Lower leg skin (tissue), 4 donors: ENCODE data around the gene TSPAN33. TPM values are rescaled to one million over a fixed set of nuclear protein-coding genes. Genes with fewer than 3 reads are reported as not detected.

Source experiments
- DNase-seq, 2 donors: peaks; one replicate each; pipeline ENCODE4 v3.0.0-alpha.2; 2019; ENCODE audit warnings: low spot score in 2 of 2
- H3K4me3 ChIP-seq: fragments of 200-600 bp; sonication (generic); 2 replicates; pipeline ENCODE4 v1.5.1; 2017; ENCODE audit warnings: mild to moderate bottlenecking, low read depth; ENCODE audit not compliant: poor library complexity, severe bottlenecking
- POLR2A ChIP-seq, 2 donors: fragments of 450-650 bp; IDR thresholded peaks; one replicate each; pipeline ENCODE4 v1.6.1; 2016 to 2017; ENCODE audit warnings: antibody characterized with exemption in 2 of 2, mild to moderate bottlenecking in 1 of 2, moderate library complexity in 1 of 2
- WGBS, 2 donors: methylation state at CpG; one replicate each; pipeline ENCODE4 v1.1.5; 2018; 5-methylcytosine and 5-hydroxymethylcytosine counted together
- intact Hi-C: fragments of 100-400 bp; cut with DNase I; formaldehyde crosslinking; loops from one replicate; pipeline ENCODE4 v1.15.0; 2023; ENCODE audit warnings: low total_unique reads
- total RNA-seq, 4 donors: library from RNA; depleted of rRNA; stranded (reverse); fragments of >200 nt; gene quantifications; one replicate each; pipeline ENCODE4 v1.1.0, GENCODE V29; 2016
- TF ChIP-seq, protein P1 (sequence below), 3 donors: fragments of 450-650 bp; IDR thresholded peaks; one replicate each; pipeline ENCODE4 v1.5.1; 2016; ENCODE audit warnings: antibody characterized with exemption in 3 of 3, mild to moderate bottlenecking in 3 of 3, moderate library complexity in 2 of 3

TSPAN33 gene
- total RNA-seq, 4 donors from 2014 or later: 7.4 to 13.4 (median 9.9) TPM

DNA sequence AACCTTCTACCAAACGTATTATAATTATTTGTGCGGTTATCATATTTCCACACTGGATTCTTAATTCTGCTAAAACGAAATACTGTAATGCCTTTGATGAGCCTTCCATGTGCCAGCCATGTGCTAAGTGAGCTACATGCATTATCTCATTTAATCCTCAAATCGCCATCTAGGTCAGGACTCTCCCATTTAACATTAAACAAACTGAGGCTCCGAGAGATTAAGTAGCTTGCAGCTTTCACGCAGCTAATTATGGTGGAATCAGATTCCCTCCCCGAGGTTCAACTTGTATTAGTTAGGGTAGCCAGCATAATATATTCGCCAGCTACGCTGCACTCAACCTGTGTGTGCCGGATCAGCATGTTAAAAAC lies 798 bp upstream of the TSPAN33 start:
- intact Hi-C loops: no loop called here
- WGBS, 2 donors: 46 to 49% methylated on average over 10 of the region's 10 CpGs
- TF ChIP-seq POLR2A (IDR thresholded peaks at IDR 0.05): no peak
- TF ChIP-seq, protein P1, sequence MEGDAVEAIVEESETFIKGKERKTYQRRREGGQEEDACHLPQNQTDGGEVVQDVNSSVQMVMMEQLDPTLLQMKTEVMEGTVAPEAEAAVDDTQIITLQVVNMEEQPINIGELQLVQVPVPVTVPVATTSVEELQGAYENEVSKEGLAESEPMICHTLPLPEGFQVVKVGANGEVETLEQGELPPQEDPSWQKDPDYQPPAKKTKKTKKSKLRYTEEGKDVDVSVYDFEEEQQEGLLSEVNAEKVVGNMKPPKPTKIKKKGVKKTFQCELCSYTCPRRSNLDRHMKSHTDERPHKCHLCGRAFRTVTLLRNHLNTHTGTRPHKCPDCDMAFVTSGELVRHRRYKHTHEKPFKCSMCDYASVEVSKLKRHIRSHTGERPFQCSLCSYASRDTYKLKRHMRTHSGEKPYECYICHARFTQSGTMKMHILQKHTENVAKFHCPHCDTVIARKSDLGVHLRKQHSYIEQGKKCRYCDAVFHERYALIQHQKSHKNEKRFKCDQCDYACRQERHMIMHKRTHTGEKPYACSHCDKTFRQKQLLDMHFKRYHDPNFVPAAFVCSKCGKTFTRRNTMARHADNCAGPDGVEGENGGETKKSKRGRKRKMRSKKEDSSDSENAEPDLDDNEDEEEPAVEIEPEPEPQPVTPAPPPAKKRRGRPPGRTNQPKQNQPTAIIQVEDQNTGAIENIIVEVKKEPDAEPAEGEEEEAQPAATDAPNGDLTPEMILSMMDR (IDR thresholded peaks at IDR 0.05): no peak
- no peak for DNase-seq
- H3K4me3 ChIP-seq: no peak overlapping the region

DNA sequence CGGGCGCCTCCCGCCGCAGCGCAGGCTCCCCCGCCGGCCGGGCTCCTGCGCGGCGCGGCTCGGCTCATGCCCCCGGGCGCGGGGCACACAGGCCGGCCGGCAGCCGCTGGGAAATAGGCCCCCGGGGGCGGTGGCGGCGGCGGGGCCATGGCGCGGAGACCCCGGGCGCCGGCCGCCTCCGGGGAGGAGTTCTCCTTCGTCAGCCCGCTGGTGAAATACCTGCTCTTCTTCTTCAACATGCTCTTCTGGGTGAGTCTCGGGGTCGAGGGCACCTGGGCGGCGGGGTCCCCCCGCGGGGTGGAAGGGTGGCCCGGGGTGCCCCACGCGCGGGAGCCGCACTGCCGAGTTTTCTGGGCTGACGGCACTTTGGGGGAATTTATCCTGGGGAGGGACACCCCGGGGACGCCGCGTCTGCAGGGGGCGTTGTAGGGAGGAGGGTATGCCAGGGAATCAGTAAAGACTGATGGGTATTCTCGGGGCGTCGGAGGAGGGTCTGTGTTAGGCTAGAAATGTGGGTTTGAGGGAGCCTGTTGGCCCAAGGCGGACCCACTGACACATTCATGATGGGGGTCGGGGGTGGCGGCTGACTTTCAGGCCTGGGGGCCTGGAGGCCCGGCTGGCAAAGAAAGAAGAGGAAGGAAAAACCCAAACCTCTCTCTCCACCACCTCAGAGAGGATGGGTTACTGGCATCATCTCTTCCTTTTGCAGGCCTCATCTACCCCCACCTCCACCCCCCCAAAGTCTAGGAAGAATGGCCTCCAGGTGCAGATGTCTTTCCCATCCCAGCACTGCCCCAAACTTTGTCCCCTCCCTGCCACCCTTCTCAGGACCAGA lies 544 bp downstream of the TSPAN33 start:
- intact Hi-C loops: no loop called here
- TF ChIP-seq, protein P1 (IDR thresholded peaks at IDR 0.05): no peak
- TF ChIP-seq POLR2A (IDR thresholded peaks at IDR 0.05): no peak
- peak overlapping the region; percentile 15 for H3K4me3 ChIP-seq
- no peak for DNase-seq
- WGBS, 2 donors: 13 to 16% methylated on average over 26 to 37 of the region's 58 CpGs

DNA sequence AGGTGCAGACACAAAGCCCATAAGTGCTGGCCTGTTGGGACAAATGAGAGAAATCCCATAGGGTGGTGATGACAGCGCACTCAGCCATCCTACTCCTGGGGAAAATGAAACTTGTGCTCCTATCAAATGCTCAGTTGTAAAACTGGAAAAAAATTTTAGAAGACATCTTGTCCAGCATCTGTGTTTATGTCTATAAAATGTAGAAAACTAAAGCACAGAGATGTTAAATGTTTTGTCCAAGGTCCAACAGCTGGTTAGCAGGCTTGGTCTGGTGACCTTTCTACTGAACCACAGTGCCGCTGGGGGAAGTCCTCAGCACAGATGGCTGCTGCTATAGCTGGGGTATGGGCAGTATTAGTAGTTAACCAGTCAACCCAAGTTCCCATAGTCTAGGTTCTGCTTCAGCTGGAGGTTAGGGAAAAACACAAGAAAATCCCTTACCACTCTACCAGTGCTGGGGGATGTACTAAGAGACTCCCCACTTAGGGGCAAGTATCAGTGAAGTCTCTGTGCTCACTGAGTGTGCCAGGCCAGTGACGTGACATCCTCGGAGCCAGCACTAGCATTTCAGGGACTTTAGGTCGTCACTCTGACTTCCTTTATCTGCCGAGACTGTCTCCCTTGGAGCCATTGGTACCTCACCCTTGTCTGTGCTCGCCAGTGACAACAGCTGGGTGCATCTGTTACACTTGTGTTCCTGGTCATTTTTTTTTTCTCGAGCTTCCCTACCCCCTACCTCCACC lies 1.9 kb downstream of the TSPAN33 start:
- WGBS, 2 donors: 78% methylated on average over 8 of the region's 8 CpGs
- H3K4me3 ChIP-seq: no peak overlapping the region
- TF ChIP-seq, protein P1 (IDR thresholded peaks at IDR 0.05): no peak
- TF ChIP-seq POLR2A (IDR thresholded peaks at IDR 0.05): no peak
- no peak for DNase-seq
- intact Hi-C loops: no loop called here

DNA sequence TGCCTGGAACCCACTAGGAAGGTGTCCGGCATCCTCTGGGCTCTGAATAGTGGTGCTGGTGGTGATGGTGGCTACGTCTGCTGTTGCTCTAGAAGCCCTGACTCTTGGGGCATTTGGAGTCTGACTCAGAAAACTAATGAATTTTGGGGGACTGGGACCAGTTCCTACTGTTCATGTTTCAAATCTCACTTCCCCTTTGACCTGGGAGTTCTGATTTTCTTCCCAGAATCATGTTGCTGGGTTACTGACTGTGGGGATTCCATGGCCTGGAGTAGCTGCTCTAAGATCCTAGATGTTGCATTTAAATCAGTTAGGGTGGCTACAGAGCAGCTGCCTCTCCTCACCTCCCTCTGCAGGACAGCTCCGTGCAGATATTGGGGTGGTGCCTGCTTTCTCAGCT lies 3.2 kb downstream of the TSPAN33 start:
- WGBS, 2 donors: 61 to 73% methylated on average over 3 of the region's 3 CpGs
- TF ChIP-seq POLR2A (IDR thresholded peaks at IDR 0.05): no peak
- TF ChIP-seq, protein P1 (IDR thresholded peaks at IDR 0.05): no peak
- no peak overlapping the region for H3K4me3 ChIP-seq
- intact Hi-C loops: no loop called here
- no peak for DNase-seq

DNA sequence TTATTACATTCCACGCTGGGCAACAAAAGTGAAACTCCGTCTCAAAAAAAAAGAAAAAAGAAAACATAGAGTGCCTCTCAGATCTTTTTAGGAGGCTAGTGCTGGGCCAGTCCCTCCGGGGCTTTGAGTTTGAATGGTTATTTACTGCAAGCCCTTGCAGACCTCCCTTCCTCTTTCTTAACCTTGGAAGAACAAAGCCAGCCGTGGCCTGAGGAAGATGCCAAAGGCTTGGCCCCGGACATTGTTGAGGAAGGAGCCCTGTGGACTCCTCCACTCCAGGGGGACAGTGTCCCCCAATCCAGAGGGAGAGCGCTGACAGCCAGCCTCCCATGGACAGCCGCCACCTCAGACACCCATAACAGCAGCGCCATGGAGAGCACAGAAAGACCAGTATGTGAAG lies 5.0 kb downstream of the TSPAN33 start:
- TF ChIP-seq, protein P1 (IDR thresholded peaks at IDR 0.05): no peak
- no peak for TF ChIP-seq POLR2A (IDR thresholded peaks at IDR 0.05)
- WGBS, 2 donors: 73 to 76% methylated on average over 8 of the region's 8 CpGs
- DNase-seq: no peak
- intact Hi-C loops: no loop called here
- H3K4me3 ChIP-seq: no peak overlapping the region
